ENCODE data around the gene PSAT1. TPM values are rescaled to one million over a fixed set of nuclear protein-coding genes. Genes with fewer than 3 reads are reported as not detected.

Gene PSAT1
- total RNA-seq, 1 experiment from 2014 or later: 112 TPM

DNA sequence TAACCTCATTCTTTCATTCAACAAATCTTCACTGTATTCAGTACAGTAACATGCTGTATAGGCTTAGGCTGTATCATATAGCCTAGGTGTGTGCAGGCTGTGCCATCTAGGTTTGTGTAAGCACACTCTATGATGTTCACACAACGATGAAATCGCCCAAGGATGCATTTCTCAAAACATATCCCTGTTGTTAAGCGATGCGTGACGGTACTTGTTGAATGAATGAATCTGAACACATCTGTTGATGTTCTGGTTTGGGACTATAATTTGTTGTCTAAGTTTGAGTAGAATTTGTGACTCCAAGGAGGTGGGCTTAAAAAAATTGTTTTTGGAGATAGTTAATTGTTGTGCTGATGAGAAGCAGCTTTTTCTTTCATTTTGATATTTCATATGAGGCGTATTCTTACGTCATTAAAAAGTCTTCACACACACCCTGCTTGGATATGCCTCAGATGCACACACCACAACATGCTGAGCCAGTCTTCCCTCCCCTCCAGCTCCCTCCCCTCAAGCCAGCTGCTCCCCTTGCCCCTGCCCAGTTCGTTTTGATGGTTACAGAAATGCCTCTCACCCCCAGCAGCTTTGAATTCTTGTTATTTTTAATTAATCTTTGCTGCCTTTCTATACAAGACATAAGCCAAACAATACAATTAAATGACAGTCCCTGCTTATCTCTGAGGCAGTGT, 5.5 kb upstream of the PSAT1 start:
- no peak overlapping the region for H3K27ac Mint-ChIP-seq (ENCODE audit: unreplicated experiment)
- no peak overlapping the region for H3K4me3 Mint-ChIP-seq (ENCODE audit: unreplicated experiment)
- Histone ChIP-seq H3K36me3 (ENCODE audit: control insufficient read depth, insufficient read depth, low read length) (no peaks in the 10 kb centered on the region), H3K4me3 (ENCODE audit: low read depth, low read length) (no peak overlapping the region), H3K27me3 (replicated peaks; ENCODE audit: control insufficient read depth, insufficient read depth, low read length) (no peaks in the 10 kb centered on the region), H3K9me3 (no peaks in the 10 kb centered on the region), H3K4me1 (no peaks in the 10 kb centered on the region)
- H3K4me1 Mint-ChIP-seq (ENCODE audit: low read depth, unreplicated experiment): no peaks in the 10 kb centered on the region
- BruUV-seq (replicated peaks): no TSS peak
- DNase-seq: no peak
- intact Hi-C loops (cut with micrococcal nuclease; ENCODE audit: unreplicated experiment): no loop called here
- CTCF ChIA-PET: no interaction called here
- POLR2A ChIA-PET: no interaction called here
- no peaks in the 10 kb centered on the region for H3K27me3 Mint-ChIP-seq (ENCODE audit: insufficient read depth, unreplicated experiment)
- no peaks in the 10 kb centered on the region for H3K9me3 Mint-ChIP-seq (ENCODE audit: unreplicated experiment)
- TF ChIP-seq, protein P1, sequence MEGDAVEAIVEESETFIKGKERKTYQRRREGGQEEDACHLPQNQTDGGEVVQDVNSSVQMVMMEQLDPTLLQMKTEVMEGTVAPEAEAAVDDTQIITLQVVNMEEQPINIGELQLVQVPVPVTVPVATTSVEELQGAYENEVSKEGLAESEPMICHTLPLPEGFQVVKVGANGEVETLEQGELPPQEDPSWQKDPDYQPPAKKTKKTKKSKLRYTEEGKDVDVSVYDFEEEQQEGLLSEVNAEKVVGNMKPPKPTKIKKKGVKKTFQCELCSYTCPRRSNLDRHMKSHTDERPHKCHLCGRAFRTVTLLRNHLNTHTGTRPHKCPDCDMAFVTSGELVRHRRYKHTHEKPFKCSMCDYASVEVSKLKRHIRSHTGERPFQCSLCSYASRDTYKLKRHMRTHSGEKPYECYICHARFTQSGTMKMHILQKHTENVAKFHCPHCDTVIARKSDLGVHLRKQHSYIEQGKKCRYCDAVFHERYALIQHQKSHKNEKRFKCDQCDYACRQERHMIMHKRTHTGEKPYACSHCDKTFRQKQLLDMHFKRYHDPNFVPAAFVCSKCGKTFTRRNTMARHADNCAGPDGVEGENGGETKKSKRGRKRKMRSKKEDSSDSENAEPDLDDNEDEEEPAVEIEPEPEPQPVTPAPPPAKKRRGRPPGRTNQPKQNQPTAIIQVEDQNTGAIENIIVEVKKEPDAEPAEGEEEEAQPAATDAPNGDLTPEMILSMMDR (IDR thresholded peaks at IDR 0.05; ENCODE audit: insufficient read depth in 1 of 2, low read depth in 1 of 2, low read length in 1 of 2, severe bottlenecking in 1 of 2, unreplicated experiment in 1 of 2): no peak
- H3K36me3 Mint-ChIP-seq (ENCODE audit: insufficient read depth, unreplicated experiment): peaks cover under 1% of the 10 kb centered on the region

- no TSS peak for BruUV-seq (replicated peaks)
- intact Hi-C loops (cut with micrococcal nuclease; ENCODE audit: unreplicated experiment): no loop called here
- peaks cover 6% of the 10 kb centered on the region for H3K36me3 Mint-ChIP-seq (ENCODE audit: insufficient read depth, unreplicated experiment)
Observed at GRCh38 chr9:78292026-78292425, 4.9 kb upstream of the PSAT1 start.

DNA sequence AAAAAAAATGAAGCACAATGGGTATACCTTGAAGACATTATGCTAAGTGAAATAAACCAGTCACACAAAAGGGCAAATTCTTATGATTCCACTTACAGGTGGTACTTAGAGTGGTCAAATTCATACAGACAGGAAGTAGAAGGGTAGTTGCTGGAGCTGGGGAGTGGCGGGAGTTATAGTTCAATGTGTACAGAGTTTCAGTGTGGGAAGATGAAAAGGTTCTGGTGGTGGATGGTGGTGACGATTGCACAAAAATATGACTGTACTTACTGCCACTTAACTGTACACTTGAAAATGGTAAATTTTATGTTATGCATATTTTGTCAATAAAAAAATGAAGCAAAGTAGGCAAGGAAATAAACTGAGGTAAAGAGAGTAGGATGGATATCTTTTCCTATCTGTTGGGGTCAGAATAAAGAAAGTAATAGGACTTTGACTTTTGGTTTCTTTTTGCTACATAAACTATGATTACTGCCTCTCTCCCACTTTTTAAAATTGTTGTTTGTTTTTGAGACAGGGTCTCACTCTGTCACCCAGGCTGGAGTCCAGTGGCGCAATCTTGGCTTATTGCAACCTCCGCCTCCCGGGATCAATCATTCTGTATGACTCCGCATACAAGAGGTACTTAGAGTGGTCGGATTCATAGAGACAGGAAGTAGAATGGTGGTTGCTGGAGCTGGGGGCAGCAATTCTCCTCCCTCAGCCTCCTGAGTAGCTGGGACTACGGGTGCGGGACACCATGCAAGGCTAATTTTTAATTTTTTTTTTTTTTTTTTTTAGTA, 4.0 kb upstream of the PSAT1 start:
- CTCF ChIA-PET: no interaction called here
- intact Hi-C loops (cut with micrococcal nuclease; ENCODE audit: unreplicated experiment): no loop called here
- Mint-ChIP-seq H3K4me3 (ENCODE audit: unreplicated experiment) (no peak overlapping the region), H3K9me3 (ENCODE audit: unreplicated experiment) (no peaks in the 10 kb centered on the region), H3K27ac (ENCODE audit: unreplicated experiment) (no peak overlapping the region), H3K36me3 (ENCODE audit: insufficient read depth, unreplicated experiment) (peaks cover 12% of the 10 kb centered on the region), H3K27me3 (ENCODE audit: insufficient read depth, unreplicated experiment) (no peaks in the 10 kb centered on the region), H3K4me1 (ENCODE audit: low read depth, unreplicated experiment) (no peaks in the 10 kb centered on the region)
- BruUV-seq (replicated peaks): no TSS peak
- TF ChIP-seq, protein P1 (IDR thresholded peaks at IDR 0.05; ENCODE audit: insufficient read depth in 1 of 2, low read depth in 1 of 2, low read length in 1 of 2, severe bottlenecking in 1 of 2, unreplicated experiment in 1 of 2): no peak
- no peaks in the 10 kb centered on the region for H3K4me1 ChIP-seq
- H3K27me3 ChIP-seq (replicated peaks; ENCODE audit: control insufficient read depth, insufficient read depth, low read length): no peaks in the 10 kb centered on the region
- POLR2A ChIA-PET: no interaction called here
- no peak overlapping the region for H3K4me3 ChIP-seq (ENCODE audit: low read depth, low read length)
- DNase-seq: no peak
- H3K9me3 ChIP-seq: no peaks in the 10 kb centered on the region
- no peaks in the 10 kb centered on the region for H3K36me3 ChIP-seq (ENCODE audit: control insufficient read depth, insufficient read depth, low read length)

More at GRCh38 chr9:78292026-78292425, 4.9 kb upstream of the PSAT1 start:
- Histone ChIP-seq H3K9me3 (no peaks in the 10 kb centered on the region), H3K4me1 (no peaks in the 10 kb centered on the region), H3K36me3 (ENCODE audit: control insufficient read depth, insufficient read depth, low read length) (no peaks in the 10 kb centered on the region), H3K27me3 (replicated peaks; ENCODE audit: control insufficient read depth, insufficient read depth, low read length) (no peaks in the 10 kb centered on the region), H3K4me3 (ENCODE audit: low read depth, low read length) (no peak overlapping the region)
- H3K4me1 Mint-ChIP-seq (ENCODE audit: low read depth, unreplicated experiment): no peaks in the 10 kb centered on the region
- no peak overlapping the region for H3K4me3 Mint-ChIP-seq (ENCODE audit: unreplicated experiment)
- no peak for DNase-seq
- ChIA-PET POLR2A (no interaction called here), CTCF (no interaction called here)
- H3K27ac Mint-ChIP-seq (ENCODE audit: unreplicated experiment): no peak overlapping the region
- TF ChIP-seq, protein P1 (IDR thresholded peaks at IDR 0.05; ENCODE audit: insufficient read depth in 1 of 2, low read depth in 1 of 2, low read length in 1 of 2, severe bottlenecking in 1 of 2, unreplicated experiment in 1 of 2): no peak
- H3K27me3 Mint-ChIP-seq (ENCODE audit: insufficient read depth, unreplicated experiment): no peaks in the 10 kb centered on the region
- no peaks in the 10 kb centered on the region for H3K9me3 Mint-ChIP-seq (ENCODE audit: unreplicated experiment)

All from Caco-2 (cell line).